Tibial artery (tissue), 4 donors: ENCODE data around the gene OR13A1.
"Not testable (repeated sequence)": the region's sequence is repeated elsewhere in the genome, so short reads cannot be mapped to it uniquely, and the experiment has no call there.

Source experiments
- DNase-seq, 2 donors: peaks; one replicate each; pipeline ENCODE4 v3.0.0-alpha.2; 2019
- H3K27ac ChIP-seq, 2 donors: fragments of 200-600 bp; sonication (generic) in 1 of 2; 1 replicate in 1 of 2; 2 replicates in 1 of 2; pipeline ENCODE4 v1.5.1; 2018 to 2019; ENCODE audit warnings: mild to moderate bottlenecking in 1 of 2
- H3K27me3 ChIP-seq, 2 donors: fragments of 200-600 bp; sonication (generic) in 1 of 2; one replicate each; pipeline versions ENCODE4 v1.5.1 to v1.6.0; 2016 to 2019
- H3K36me3 ChIP-seq, 3 donors: fragments of 200-600 bp; sonication (generic) in 2 of 3; one replicate each; pipeline ENCODE4 v1.5.1; 2016 to 2019; ENCODE audit warnings: mild to moderate bottlenecking in 2 of 3
- H3K4me1 ChIP-seq, 4 donors: fragments of 200-600 bp; sonication (generic) in 2 of 4; 1 replicate in 3 of 4; 2 replicates in 1 of 4; pipeline ENCODE4 v1.5.1; 2016 to 2019
- H3K4me3 ChIP-seq, 2 donors: fragments of 200-600 bp; sonication (generic) in 1 of 2; 1 replicate in 1 of 2; 2 replicates in 1 of 2; pipeline ENCODE4 v1.5.1; 2018 to 2019; ENCODE audit warnings: mild to moderate bottlenecking in 2 of 2
- H3K9me3 ChIP-seq, 3 donors: fragments of 200-600 bp; sonication (generic) in 1 of 3; one replicate each; pipeline ENCODE4 v1.5.1; 2016 to 2019
- CTCF ChIP-seq, 2 experiments: fragments of 200-600 bp in 1 of 2; fragments of 450-650 bp in 1 of 2; IDR thresholded peaks; one replicate each; pipeline ENCODE4 v1.5.1; 2017 to 2019; ENCODE audit warnings: antibody characterized with exemption in 2 of 2, mild to moderate bottlenecking in 1 of 2, moderate library complexity in 1 of 2
- intact Hi-C: fragments of 100-400 bp; cut with DNase I; formaldehyde crosslinking; loops from one replicate; pipeline ENCODE4 v1.15.0; 2023; ENCODE audit warnings: low total_unique reads

OR13A1 gene

GRCh38 chr10:45302573-45302972 lies 12.8 kb downstream of the OR13A1 start:
- Histone ChIP-seq H3K9me3 (no peaks in the 10 kb centered on the region), H3K27ac (no peak overlapping the region), H3K27me3 (no peaks in the 10 kb centered on the region), H3K4me1 (no peaks in the 10 kb centered on the region), H3K36me3 (no peaks in the 10 kb centered on the region), H3K4me3 (no peak overlapping the region)
- no peak for DNase-seq
- intact Hi-C loops: no loop called here
- no peak for TF ChIP-seq CTCF (IDR thresholded peaks at IDR 0.05)

GRCh38 chr10:45298341-45298955 lies 17.0 kb downstream of the OR13A1 start:
- DNase-seq, H3K27me3 ChIP-seq, H3K9me3 ChIP-seq, intact Hi-C loops, H3K27ac ChIP-seq, H3K4me1 ChIP-seq, H3K36me3 ChIP-seq, H3K4me3 ChIP-seq: not testable (repeated sequence)

DNA sequence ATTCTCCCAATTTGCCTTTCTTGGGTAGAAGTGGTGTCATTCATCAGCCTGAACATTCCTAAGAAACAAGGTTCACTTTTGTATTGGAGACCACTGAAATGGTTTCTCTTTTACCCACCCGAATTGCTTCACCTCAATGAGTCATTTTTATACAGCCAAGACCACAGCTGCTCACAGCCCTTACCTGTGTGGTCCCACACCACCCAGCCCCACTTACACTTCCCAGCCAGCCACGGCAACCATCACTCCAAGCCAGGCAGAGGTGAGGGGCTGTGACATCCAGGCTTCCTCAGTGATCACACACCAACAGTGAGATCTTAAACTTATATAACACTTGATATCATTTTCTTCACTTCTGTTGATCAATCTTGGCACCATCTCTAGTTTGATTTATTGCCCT lies 20.7 kb downstream of the OR13A1 start:
- no peaks in the 10 kb centered on the region for H3K9me3 ChIP-seq
- intact Hi-C loops: no loop called here
- no peak for TF ChIP-seq CTCF (IDR thresholded peaks at IDR 0.05)
- DNase-seq: no peak
- H3K36me3 ChIP-seq: no peaks in the 10 kb centered on the region
- H3K4me1 ChIP-seq: no peaks in the 10 kb centered on the region
- H3K4me3 ChIP-seq: no peak overlapping the region
- no peak overlapping the region for H3K27ac ChIP-seq
- H3K27me3 ChIP-seq: no peaks in the 10 kb centered on the region

DNA sequence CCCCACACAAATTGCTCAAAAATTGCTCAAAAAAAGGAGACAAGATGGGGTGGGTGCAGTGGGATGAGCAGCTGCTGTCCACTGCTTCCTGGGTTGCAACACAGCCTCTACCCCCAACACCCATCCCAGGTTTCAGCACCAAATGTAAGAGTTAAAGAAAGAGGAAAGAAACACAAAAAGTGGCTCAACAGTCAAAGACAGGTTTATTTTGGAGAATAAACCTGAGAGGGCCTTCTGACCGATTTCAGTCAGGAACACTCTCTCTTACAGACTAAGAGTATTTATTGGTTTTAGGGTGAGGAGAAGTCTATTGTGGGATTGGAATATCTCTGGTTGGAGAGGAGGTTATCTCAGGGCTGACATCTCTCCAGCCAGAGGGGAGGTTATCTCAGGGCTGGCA lies 28.4 kb downstream of the OR13A1 start:
- H3K9me3 ChIP-seq: peaks cover 0 to 6% (median 0%) of the 10 kb centered on the region in 3 donors
- no peak for TF ChIP-seq CTCF (IDR thresholded peaks at IDR 0.05)
- H3K27me3 ChIP-seq: no peaks in the 10 kb centered on the region
- H3K4me1 ChIP-seq: no peaks in the 10 kb centered on the region
- no peaks in the 10 kb centered on the region for H3K36me3 ChIP-seq
- DNase-seq: no peak
- H3K27ac ChIP-seq: no peak overlapping the region
- H3K4me3 ChIP-seq: no peak overlapping the region
- intact Hi-C loops: no loop called here

DNA sequence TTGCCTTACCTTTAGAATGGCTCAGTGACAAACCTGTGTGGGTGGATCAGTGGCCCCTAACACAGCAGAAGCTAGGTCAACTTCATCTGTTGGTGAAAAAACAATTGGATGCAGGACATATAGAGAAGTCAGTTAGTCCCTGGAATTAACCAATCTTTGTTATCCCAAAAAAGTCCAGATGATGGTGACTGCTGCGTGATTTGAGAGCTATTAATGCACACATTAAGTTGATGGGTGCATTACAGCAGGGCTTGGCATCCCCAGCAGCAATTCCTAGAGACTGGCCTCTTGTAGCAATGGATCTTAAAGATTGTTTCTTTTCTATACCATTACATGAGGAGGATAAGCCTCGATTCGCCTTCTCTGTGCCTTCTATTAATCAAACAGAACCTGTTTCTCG lies 33.3 kb downstream of the OR13A1 start:
- no peak overlapping the region for H3K27ac ChIP-seq
- TF ChIP-seq CTCF (IDR thresholded peaks at IDR 0.05): no peak
- no peaks in the 10 kb centered on the region for H3K4me1 ChIP-seq
- no peaks in the 10 kb centered on the region for H3K36me3 ChIP-seq
- H3K4me3 ChIP-seq: no peak overlapping the region
- peaks cover 0 to 6% (median 0%) of the 10 kb centered on the region in 3 donors for H3K9me3 ChIP-seq
- intact Hi-C loops: no loop called here
- H3K27me3 ChIP-seq: no peaks in the 10 kb centered on the region
- DNase-seq: no peak

DNA sequence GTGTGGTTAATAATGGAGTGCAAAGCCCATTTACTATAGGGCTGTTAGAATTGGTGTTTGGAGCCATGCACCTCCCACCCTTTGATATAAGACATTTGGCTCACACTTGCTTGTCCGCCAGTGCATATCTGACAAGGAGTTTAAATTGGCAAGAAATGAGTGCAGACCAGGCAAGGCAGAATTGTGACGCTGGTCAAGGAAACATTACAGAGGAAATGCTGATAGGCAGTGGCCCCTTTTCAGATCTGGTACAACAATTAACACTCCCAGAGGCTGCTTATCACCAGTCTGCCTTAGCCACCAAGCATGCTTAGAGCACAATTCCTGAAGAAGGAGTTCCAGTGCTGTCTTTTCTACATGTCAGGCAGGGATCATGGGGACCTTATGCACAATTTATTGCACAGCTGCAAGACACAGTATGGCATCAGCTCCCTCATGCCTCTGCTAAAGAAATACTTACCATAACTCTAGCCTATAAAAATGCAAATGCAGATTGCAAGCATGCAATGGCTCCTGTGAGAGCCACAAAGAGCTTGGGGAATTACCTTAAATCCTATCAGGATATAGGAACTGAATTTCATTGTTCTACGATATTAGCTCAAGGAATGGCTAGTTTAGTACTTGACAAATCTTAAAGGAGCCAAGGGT lies 35.2 kb downstream of the OR13A1 start:
- Histone ChIP-seq H3K4me3 (no peak overlapping the region), H3K9me3 (no peaks in the 10 kb centered on the region), H3K4me1 (no peaks in the 10 kb centered on the region), H3K27ac (no peak overlapping the region), H3K36me3 (no peaks in the 10 kb centered on the region), H3K27me3 (no peaks in the 10 kb centered on the region)
- intact Hi-C loops: no loop called here
- DNase-seq: no peak
- TF ChIP-seq CTCF (IDR thresholded peaks at IDR 0.05): no peak
